GM12878 (cell line): ENCODE results near the gene AKAP13. TPM values are rescaled to one million over a fixed set of nuclear protein-coding genes. Genes with fewer than 3 reads are reported as not detected.

ENCODE experiments used
- ATAC-seq: fragments of 200-7000 bp; cut with Tn5 transposase; 3 replicates; pipeline ENCODE4 v1.9.1; 2020; ENCODE audit warnings: mild to moderate bottlenecking, moderate library complexity
- BruUV-seq: library from RNA; stranded (reverse); fragments of 400-500 nt; replicated peaks from 2 replicates; lab custom pipeline; 2021; lab: Mats Ljungman, UMichigan
- CTCF ChIA-PET: fragments of 300-600 bp; sonication (Branson Sonifier 250); formaldehyde crosslinking; extraction: SDS; loops from one replicate; lab custom pipeline; 2021; ENCODE audit warnings: inconsistent platforms; lab: Yijun Ruan, JAX
- POLR2A ChIA-PET: fragments of 350-600 bp; formaldehyde crosslinking; extraction: SDS; loops from one replicate; lab custom pipeline; 2021; ENCODE audit warnings: inconsistent platforms; lab: Charles Lee
- RAD21 ChIA-PET: fragments of 300-600 bp; sonication (Branson Sonifier 250); formaldehyde crosslinking; loops from one replicate; lab custom pipeline; 2023; ENCODE audit warnings: antibody characterized with exemption; ENCODE audit not compliant: unreplicated experiment; lab: Charles Lee
- SMC1A ChIA-PET: fragments of 300-600 bp; sonication (Branson Sonifier 250); formaldehyde crosslinking; loops from one replicate; lab custom pipeline; 2023; ENCODE audit not compliant: unreplicated experiment, uncharacterized antibody; lab: Charles Lee
- DNase-seq: peaks from one replicate; pipeline ENCODE4 v3.0.0-alpha.2; 2011; ENCODE audit warnings: low read depth, low spot score
- FAIRE-seq: peaks from 3 replicates; lab custom pipeline; 2011; peaks lifted over from hg19 to GRCh38; lab: Jason Lieb, UNC
- H2AFZ ChIP-seq: 2 replicates; pipeline ENCODE4 v1.6.0; 2011; ENCODE audit warnings: low read depth, low read length, control low read depth; ENCODE audit not compliant: control insufficient read depth
- H3K27ac ChIP-seq: 2 replicates; pipeline ENCODE4 v1.5.1; 2011; ENCODE audit warnings: control low read depth; ENCODE audit not compliant: control insufficient read depth, insufficient read depth
- H3K27me3 ChIP-seq, 2 experiments: replicated peaks in 1 of 2; 2 replicates each; pipeline versions ENCODE4 v1.6.0 to v1.6.1; 2011; ENCODE audit warnings: low read length in 1 of 2; ENCODE audit not compliant: control insufficient read depth in 2 of 2, insufficient read depth in 2 of 2
- H3K36me3 ChIP-seq, 2 experiments: 2 replicates each; pipeline ENCODE4 v1.5.1; 2011; ENCODE audit warnings: low read length in 1 of 2; ENCODE audit not compliant: control insufficient read depth in 2 of 2, insufficient read depth in 2 of 2
- H3K4me1 ChIP-seq: 2 replicates; pipeline ENCODE4 v1.6.1; 2011; ENCODE audit warnings: mild to moderate bottlenecking, low read length, moderate library complexity, mixed read lengths; ENCODE audit not compliant: control insufficient read depth, insufficient read depth
- H3K4me2 ChIP-seq: 2 replicates; pipeline ENCODE4 v1.6.0; 2011; ENCODE audit warnings: control low read depth; ENCODE audit not compliant: control insufficient read depth, insufficient read depth
- H3K4me3 ChIP-seq: fragments of 200-600 bp; sonication (generic); 2 replicates; pipeline ENCODE4 v1.5.1; 2016
- H3K79me2 ChIP-seq: 2 replicates; pipeline ENCODE4 v1.6.0; 2011; ENCODE audit warnings: low read length; ENCODE audit not compliant: control insufficient read depth, insufficient read depth
- H3K9ac ChIP-seq: 2 replicates; pipeline ENCODE4 v1.8.0; 2011; ENCODE audit warnings: low read length, control low read depth, mixed read lengths; ENCODE audit not compliant: control insufficient read depth, insufficient read depth
- H3K9me3 ChIP-seq: replicated peaks from 3 replicates; pipeline ENCODE4 v1.5.1; 2011; ENCODE audit warnings: mild to moderate bottlenecking, low read length; ENCODE audit not compliant: control insufficient read depth, insufficient read depth
- H4K20me1 ChIP-seq: 2 replicates; pipeline ENCODE4 v1.6.0; 2011; ENCODE audit not compliant: control insufficient read depth, insufficient read depth
- BCL11A ChIP-seq: IDR thresholded peaks from 2 replicates; pipeline ENCODE4 v1.6.1; 2011; ENCODE audit warnings: low read depth, low read length
- CBFB ChIP-seq: IDR thresholded peaks from 2 replicates; pipeline ENCODE4 v1.6.1; 2016; ENCODE audit warnings: antibody characterized with exemption, low read depth
- CEBPB ChIP-seq, 2 experiments: fragments of 150-350 bp in 1 of 2; IDR thresholded peaks; 2 replicates each; pipeline ENCODE4 v1.6.1; 2012 to 2014; ENCODE audit warnings: low read depth in 2 of 2, low read length in 2 of 2, borderline replicate concordance in 1 of 2, inconsistent platforms in 1 of 2
- EP300 ChIP-seq, 2 experiments: fragments of 150-350 bp in 1 of 2; IDR thresholded peaks; 2 replicates each; pipeline ENCODE4 v1.6.1; 2011 to 2012; ENCODE audit warnings: low read depth in 2 of 2, low read length in 2 of 2, borderline replicate concordance in 1 of 2, improper control_type of control experiment in 1 of 2, inconsistent platforms in 1 of 2; ENCODE audit not compliant: control insufficient read depth in 1 of 2
- ETV6 ChIP-seq, 2 experiments: fragments of 450-650 bp in 1 of 2; IDR thresholded peaks in 1 of 2; conservative IDR thresholded peaks in 1 of 2; 2 replicates each; pipeline ENCODE4 v1.6.1; 2014; ENCODE audit warnings: antibody characterized with exemption in 1 of 2, borderline replicate concordance in 1 of 2, low read depth in 1 of 2, mild to moderate bottlenecking in 1 of 2, moderate library complexity in 1 of 2
- EZH2 ChIP-seq: IDR thresholded peaks from 2 replicates; pipeline ENCODE4 v1.6.1; 2012; ENCODE audit warnings: low read depth, mild to moderate bottlenecking, control low read depth, inconsistent platforms, low read length, borderline replicate concordance; ENCODE audit not compliant: control insufficient read depth
- JUND ChIP-seq: IDR thresholded peaks from 2 replicates; pipeline ENCODE4 v1.6.1; 2012; ENCODE audit warnings: low read depth, mild to moderate bottlenecking, low read length, improper control_type of control experiment, moderate library complexity
- MTA2 ChIP-seq: fragments of 450-650 bp; IDR thresholded peaks from 2 replicates; pipeline ENCODE4 v1.6.1; 2016; ENCODE audit warnings: low read depth, mild to moderate bottlenecking, moderate library complexity
- NFIC ChIP-seq: IDR thresholded peaks from 2 replicates; pipeline ENCODE4 v1.6.1; 2012; ENCODE audit warnings: low read depth, mild to moderate bottlenecking, inconsistent platforms, low read length, moderate library complexity
- NFXL1 ChIP-seq: fragments of 450-650 bp; IDR thresholded peaks from 2 replicates; pipeline ENCODE4 v1.6.1; 2017; ENCODE audit warnings: antibody characterized with exemption, mild to moderate bottlenecking, borderline replicate concordance
- NR2F1 ChIP-seq: fragments of 450-650 bp; conservative IDR thresholded peaks from 2 replicates; pipeline ENCODE4 v1.6.1; 2017; ENCODE audit warnings: mild to moderate bottlenecking
- POLR2A ChIP-seq: IDR thresholded peaks from 2 replicates; pipeline ENCODE4 v1.6.1; 2011; ENCODE audit warnings: low read depth, mild to moderate bottlenecking, low read length
- RFX5 ChIP-seq: IDR thresholded peaks from 2 replicates; pipeline ENCODE4 v1.6.1; 2011; ENCODE audit warnings: low read depth, low read length, improper control_type of control experiment
- SMARCA5 ChIP-seq: fragments of 450-650 bp; IDR thresholded peaks from 2 replicates; pipeline ENCODE4 v1.6.1; 2017; ENCODE audit warnings: mild to moderate bottlenecking
- WGBS: methylation state at CpG from one replicate; pipeline ENCODE4 v1.1.6; 2016; ENCODE audit warnings: low lambda C conversion rate; ENCODE audit not compliant: insufficient replicate concordance, insufficient coverage; ENCODE audit errors: missing lambda C conversion rate; 5-methylcytosine and 5-hydroxymethylcytosine counted together
- in situ Hi-C: fragments of 300-500 bp; cut with MboI; formaldehyde crosslinking; loops from 9 replicates; pipeline ENCODE4 v1.14.3; 2018; ENCODE audit warnings: mixed read lengths
- intact Hi-C: fragments of 100-400 bp; cut with micrococcal nuclease; formaldehyde crosslinking; loops from one replicate; pipeline ENCODE4 v1.14.2; 2022; ENCODE audit not compliant: unreplicated experiment
- polyA plus RNA-seq, 11 experiments: library from polyadenylated mRNA; depleted of rRNA in 4 of 11; unstranded in 6 of 11; stranded (reverse) in 5 of 11; fragments of >200 nt; fragmentation: Nextera tagmentation in 4 of 11; fragmentation: Illumina TruSeq in 1 of 11; extraction: Ambion mirVana in 4 of 11; extraction: Trizol in 1 of 11; gene quantifications; 1 replicate in 1 of 11; 2 replicates in 10 of 11; pipeline versions ENCODE4 v1.2.1 to v1.2.3, GENCODE V29; 2011 to 2016; ENCODE audit warnings: inconsistent platforms in 2 of 11, missing spikeins in 2 of 11, low read depth in 1 of 11
- total RNA-seq, 4 experiments: library from RNA; depleted of rRNA in 3 of 4; stranded (reverse); fragments of >200 nt in 3 of 4; fragmentation: Illumina TruSeq in 1 of 4; extraction: Trizol in 1 of 4; gene quantifications; 2 replicates each; pipeline versions ENCODE4 v1.2.1 to v1.2.3, GENCODE V29; 2013 to 2021
- TF ChIP-seq, protein P1 (sequence below): fragments of 450-650 bp; formaldehyde crosslinking; IDR thresholded peaks from 2 replicates; pipeline ENCODE4 v1.4.0; 2022; ENCODE audit warnings: mild to moderate bottlenecking, moderate library complexity
- TF ChIP-seq, protein P2 (sequence below): IDR thresholded peaks from 2 replicates; pipeline ENCODE4 v1.6.1; 2011; ENCODE audit warnings: borderline replicate concordance, low read depth, mild to moderate bottlenecking, moderate library complexity, mixed read lengths, low read length; ENCODE audit not compliant: insufficient read depth; ENCODE audit errors: extremely low read length
- TF ChIP-seq, protein P3 (sequence below): IDR thresholded peaks from 2 replicates; pipeline ENCODE4 v1.6.1; 2012; ENCODE audit warnings: low read length, inconsistent platforms

The AKAP13 gene
- total and polyA plus RNA-seq, 10 of the 15 experiments (the other 5 are each of a cell fraction or from before 2014, with no cell fraction given): 14.4 to 74.9 (median 55.1) TPM

DNA sequence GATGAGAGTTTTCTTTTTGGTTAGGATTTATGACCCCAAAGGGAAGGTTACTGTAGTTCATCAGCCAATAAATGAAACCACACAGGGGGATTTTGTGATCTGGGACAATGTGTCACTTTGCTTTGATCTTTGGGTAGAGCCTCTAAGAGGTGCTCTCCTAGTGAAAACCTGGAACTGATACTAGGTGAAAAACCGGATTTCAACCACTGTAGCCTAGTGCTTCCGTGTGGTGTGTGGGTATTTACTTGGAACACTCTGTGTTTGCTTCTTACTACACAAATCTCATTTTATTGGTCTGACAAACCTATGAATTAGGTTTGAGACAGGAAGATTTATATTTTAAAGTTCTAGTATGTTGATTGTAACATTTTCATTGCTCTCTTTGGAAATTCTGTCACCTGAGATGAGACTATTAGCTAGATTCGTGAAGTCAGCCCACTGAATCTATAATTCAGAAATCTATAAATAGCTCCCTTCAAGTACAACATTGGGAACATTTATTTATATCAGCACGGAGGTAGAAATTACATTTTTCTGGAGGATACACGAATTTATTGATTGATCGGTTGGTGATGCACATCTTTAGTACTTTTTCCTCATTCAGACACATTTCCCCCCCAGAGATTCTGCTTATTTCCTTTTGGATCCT is 119.8 kb downstream of the AKAP13 start:
- in situ Hi-C loops: no loop called here
- no TSS peak for BruUV-seq
- Histone ChIP-seq H4K20me1 (peaks cover 9% of the 10 kb centered on the region; the same call in 1 of the 2 replicates), H3K9ac (no peak overlapping the region), H3K4me2 (peak overlapping the region; percentile 28), H3K4me3 (no peak overlapping the region), H3K27ac (no peak overlapping the region), H3K4me1 (peaks cover 28% of the 10 kb centered on the region), H3K36me3 (no peaks in the 10 kb centered on the region), H2AFZ (no peak overlapping the region), H3K79me2 (peaks cover 8% of the 10 kb centered on the region), H3K9me3 (no peaks in the 10 kb centered on the region), H3K27me3 (no peaks in the 10 kb centered on the region)
- RAD21 ChIA-PET: interaction anchor here (0.7 to 7.9 kb wide), 11 partner anchors 12 to 204 kb away, joined by 3 to 75 read pairs (median 3); no protein-coding TSS in a partner anchor
- POLR2A ChIA-PET: interaction anchor here (1.3 kb wide), 1 partner anchor 11 kb away, joined by 6 read pairs; no protein-coding TSS in a partner anchor
- CTCF ChIA-PET: interaction anchor here (0.7 to 10.4 kb wide), 4 partner anchors 13 to 204 kb away, joined by 3 to 170 read pairs (median 5); no protein-coding TSS in a partner anchor
- ATAC-seq (peak; percentile 94), DNase-seq (no peak), FAIRE-seq (peak; percentile 35)
- SMC1A ChIA-PET: interaction anchor here (0.7 to 11.7 kb wide), 6 partner anchors 8 to 203 kb away, joined by 3 to 147 read pairs (median 4); no protein-coding TSS in a partner anchor
- 55% methylated on average over 6 of the region's 6 CpGs for WGBS
- intact Hi-C loops: loop anchor here (2.0 kb wide), 1 partner anchor 25 kb away; no protein-coding TSS in a partner anchor
- no peak for TF ChIP-seq EP300 (IDR thresholded peaks at IDR 0.05; ENCODE audit: borderline replicate concordance in 1 of 2, control insufficient read depth in 1 of 2, low read depth in 2 of 2, low read length in 2 of 2)
- TF ChIP-seq, protein P1, sequence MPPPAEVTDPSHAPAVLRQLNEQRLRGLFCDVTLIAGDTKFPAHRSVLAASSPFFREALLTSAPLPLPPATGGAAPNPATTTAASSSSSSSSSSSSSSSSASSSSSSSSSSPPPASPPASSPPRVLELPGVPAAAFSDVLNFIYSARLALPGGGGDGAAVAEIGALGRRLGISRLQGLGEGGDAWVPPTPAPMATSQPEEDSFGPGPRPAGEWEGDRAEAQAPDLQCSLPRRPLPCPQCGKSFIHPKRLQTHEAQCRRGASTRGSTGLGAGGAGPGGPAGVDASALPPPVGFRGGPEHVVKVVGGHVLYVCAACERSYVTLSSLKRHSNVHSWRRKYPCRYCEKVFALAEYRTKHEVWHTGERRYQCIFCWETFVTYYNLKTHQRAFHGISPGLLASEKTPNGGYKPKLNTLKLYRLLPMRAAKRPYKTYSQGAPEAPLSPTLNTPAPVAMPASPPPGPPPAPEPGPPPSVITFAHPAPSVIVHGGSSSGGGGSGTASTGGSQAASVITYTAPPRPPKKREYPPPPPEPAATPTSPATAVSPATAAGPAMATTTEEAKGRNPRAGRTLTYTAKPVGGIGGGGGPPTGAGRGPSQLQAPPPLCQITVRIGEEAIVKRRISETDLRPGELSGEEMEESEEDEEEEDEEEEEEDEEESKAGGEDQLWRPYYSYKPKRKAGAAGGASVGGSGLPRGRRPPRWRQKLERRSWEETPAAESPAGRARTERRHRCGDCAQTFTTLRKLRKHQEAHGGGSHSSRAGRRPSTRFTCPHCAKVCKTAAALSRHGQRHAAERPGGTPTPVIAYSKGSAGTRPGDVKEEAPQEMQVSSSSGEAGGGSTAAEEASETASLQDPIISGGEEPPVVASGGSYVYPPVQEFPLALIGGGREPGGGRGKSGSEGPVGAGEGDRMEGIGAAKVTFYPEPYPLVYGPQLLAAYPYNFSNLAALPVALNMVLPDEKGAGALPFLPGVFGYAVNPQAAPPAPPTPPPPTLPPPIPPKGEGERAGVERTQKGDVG (CRISPR knock-in tag): no peak
- no peak for TF ChIP-seq JUND
- peak; percentile 56; the same call in 1 of the 2 replicates for TF ChIP-seq BCL11A
- TF ChIP-seq, protein P2, sequence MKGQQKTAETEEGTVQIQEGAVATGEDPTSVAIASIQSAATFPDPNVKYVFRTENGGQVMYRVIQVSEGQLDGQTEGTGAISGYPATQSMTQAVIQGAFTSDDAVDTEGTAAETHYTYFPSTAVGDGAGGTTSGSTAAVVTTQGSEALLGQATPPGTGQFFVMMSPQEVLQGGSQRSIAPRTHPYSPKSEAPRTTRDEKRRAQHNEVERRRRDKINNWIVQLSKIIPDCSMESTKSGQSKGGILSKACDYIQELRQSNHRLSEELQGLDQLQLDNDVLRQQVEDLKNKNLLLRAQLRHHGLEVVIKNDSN: no peak
- no peak for TF ChIP-seq RFX5
- TF ChIP-seq EZH2: 0 out of 2 replicates have a peak, but pooled peaks have one; percentile 39
- TF ChIP-seq CEBPB (IDR thresholded peaks at IDR 0.05; ENCODE audit: borderline replicate concordance in 1 of 2, low read depth in 2 of 2, low read length in 2 of 2): peak in 1 of 2 experiments; percentile 74; a peak in 1 of 4 replicates
- TF ChIP-seq NR2F1: peak; percentile 59
- TF ChIP-seq MTA2: peak; percentile 68
- peak; percentile 81; the same call in 1 of the 2 replicates for TF ChIP-seq NFIC
- no peak for TF ChIP-seq SMARCA5
- no peak for TF ChIP-seq POLR2A
- 0 out of 4 replicates have a peak, but pooled peaks of 1 of the 2 experiments have one; percentile 25 for TF ChIP-seq ETV6 (conservative IDR thresholded peaks at IDR 0.05 in 1 of 2, IDR thresholded peaks at IDR 0.05 in 1 of 2; ENCODE audit: borderline replicate concordance in 1 of 2, low read depth in 1 of 2)
- TF ChIP-seq CBFB: peak; percentile 64
- TF ChIP-seq, protein P3, sequence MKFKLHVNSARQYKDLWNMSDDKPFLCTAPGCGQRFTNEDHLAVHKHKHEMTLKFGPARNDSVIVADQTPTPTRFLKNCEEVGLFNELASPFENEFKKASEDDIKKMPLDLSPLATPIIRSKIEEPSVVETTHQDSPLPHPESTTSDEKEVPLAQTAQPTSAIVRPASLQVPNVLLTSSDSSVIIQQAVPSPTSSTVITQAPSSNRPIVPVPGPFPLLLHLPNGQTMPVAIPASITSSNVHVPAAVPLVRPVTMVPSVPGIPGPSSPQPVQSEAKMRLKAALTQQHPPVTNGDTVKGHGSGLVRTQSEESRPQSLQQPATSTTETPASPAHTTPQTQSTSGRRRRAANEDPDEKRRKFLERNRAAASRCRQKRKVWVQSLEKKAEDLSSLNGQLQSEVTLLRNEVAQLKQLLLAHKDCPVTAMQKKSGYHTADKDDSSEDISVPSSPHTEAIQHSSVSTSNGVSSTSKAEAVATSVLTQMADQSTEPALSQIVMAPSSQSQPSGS: peak; percentile 84
- TF ChIP-seq NFXL1: no peak
